Parathyroid adenoma (tissue), 2 donors: Measurements from ENCODE around the gene EHBP1L1.

ENCODE experiments used
- H2AFZ ChIP-seq: fragments of 300-600 bp; sonication (generic); one replicate; pipeline ENCODE4 v1.7.0; 2017; ENCODE audit warnings: antibody characterized with exemption, mild to moderate bottlenecking
- H3K27ac ChIP-seq: fragments of 300-600 bp; sonication (generic); one replicate; pipeline ENCODE4 v1.7.0; 2017
- H3K27me3 ChIP-seq: fragments of 300-600 bp; sonication (generic); one replicate; pipeline ENCODE4 v1.7.0; 2017; ENCODE audit warnings: low read length; ENCODE audit not compliant: control insufficient read depth, insufficient read depth
- H3K36me3 ChIP-seq: fragments of 300-600 bp; sonication (generic); one replicate; pipeline ENCODE4 v1.7.0; 2017; ENCODE audit warnings: low read length; ENCODE audit not compliant: control insufficient read depth, insufficient read depth
- H3K4me1 ChIP-seq: fragments of 300-600 bp; sonication (generic); one replicate; pipeline ENCODE4 v1.7.0; 2017; ENCODE audit warnings: control low read depth
- H3K4me2 ChIP-seq: fragments of 300-600 bp; sonication (generic); one replicate; pipeline ENCODE4 v1.7.0; 2017; ENCODE audit warnings: low read length
- H3K4me3 ChIP-seq: fragments of 300-600 bp; sonication (generic); one replicate; pipeline ENCODE4 v1.7.0; 2017; ENCODE audit warnings: low read depth, low read length
- H3K79me2 ChIP-seq: fragments of 300-600 bp; sonication (generic); one replicate; pipeline ENCODE4 v1.7.0; 2017; ENCODE audit warnings: control low read depth
- H3K9ac ChIP-seq: fragments of 300-600 bp; sonication (generic); one replicate; pipeline ENCODE4 v1.7.0; 2017; ENCODE audit warnings: mild to moderate bottlenecking
- H3K9me3 ChIP-seq: fragments of 300-600 bp; sonication (generic); one replicate; pipeline ENCODE4 v1.7.0; 2017; ENCODE audit warnings: low read length; ENCODE audit not compliant: control insufficient read depth
- TF ChIP-seq, protein P1 (sequence below): fragments of 300-600 bp; sonication (generic); IDR thresholded peaks from one replicate; pipeline ENCODE4 v1.7.0; 2017; ENCODE audit warnings: antibody characterized with exemption, mild to moderate bottlenecking
- donor health status: primary hyperparathyroidism.

Gene EHBP1L1

DNA sequence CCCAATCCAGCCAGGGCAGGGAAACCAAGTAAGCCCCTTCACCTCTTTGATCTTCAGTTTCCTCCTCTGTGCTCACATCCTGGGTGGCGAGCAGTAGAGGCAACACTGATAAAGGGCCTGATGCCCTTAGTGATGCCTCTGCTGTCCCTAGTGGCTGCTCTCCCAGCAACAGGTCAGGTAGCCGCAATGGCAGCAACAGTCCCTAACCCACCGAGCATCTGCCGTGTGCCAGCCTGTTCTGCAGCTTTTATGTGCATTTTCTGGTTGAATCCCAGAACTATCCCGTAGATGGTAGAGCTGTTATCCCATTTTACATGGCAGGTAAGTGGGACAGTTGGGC is 45.7 kb upstream of the EHBP1L1 start:
- H2AFZ ChIP-seq: no peak overlapping the region
- no peak overlapping the region for H3K4me3 ChIP-seq
- no peaks in the 10 kb centered on the region for H3K9me3 ChIP-seq
- H3K36me3 ChIP-seq: no peaks in the 10 kb centered on the region
- peaks cover 3% of the 10 kb centered on the region for H3K79me2 ChIP-seq
- no peaks in the 10 kb centered on the region for H3K4me1 ChIP-seq
- H3K9ac ChIP-seq: no peak overlapping the region
- no peak overlapping the region for H3K27ac ChIP-seq
- no peak overlapping the region for H3K4me2 ChIP-seq
- TF ChIP-seq, protein P1, sequence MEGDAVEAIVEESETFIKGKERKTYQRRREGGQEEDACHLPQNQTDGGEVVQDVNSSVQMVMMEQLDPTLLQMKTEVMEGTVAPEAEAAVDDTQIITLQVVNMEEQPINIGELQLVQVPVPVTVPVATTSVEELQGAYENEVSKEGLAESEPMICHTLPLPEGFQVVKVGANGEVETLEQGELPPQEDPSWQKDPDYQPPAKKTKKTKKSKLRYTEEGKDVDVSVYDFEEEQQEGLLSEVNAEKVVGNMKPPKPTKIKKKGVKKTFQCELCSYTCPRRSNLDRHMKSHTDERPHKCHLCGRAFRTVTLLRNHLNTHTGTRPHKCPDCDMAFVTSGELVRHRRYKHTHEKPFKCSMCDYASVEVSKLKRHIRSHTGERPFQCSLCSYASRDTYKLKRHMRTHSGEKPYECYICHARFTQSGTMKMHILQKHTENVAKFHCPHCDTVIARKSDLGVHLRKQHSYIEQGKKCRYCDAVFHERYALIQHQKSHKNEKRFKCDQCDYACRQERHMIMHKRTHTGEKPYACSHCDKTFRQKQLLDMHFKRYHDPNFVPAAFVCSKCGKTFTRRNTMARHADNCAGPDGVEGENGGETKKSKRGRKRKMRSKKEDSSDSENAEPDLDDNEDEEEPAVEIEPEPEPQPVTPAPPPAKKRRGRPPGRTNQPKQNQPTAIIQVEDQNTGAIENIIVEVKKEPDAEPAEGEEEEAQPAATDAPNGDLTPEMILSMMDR: no peak
- no peaks in the 10 kb centered on the region for H3K27me3 ChIP-seq

DNA sequence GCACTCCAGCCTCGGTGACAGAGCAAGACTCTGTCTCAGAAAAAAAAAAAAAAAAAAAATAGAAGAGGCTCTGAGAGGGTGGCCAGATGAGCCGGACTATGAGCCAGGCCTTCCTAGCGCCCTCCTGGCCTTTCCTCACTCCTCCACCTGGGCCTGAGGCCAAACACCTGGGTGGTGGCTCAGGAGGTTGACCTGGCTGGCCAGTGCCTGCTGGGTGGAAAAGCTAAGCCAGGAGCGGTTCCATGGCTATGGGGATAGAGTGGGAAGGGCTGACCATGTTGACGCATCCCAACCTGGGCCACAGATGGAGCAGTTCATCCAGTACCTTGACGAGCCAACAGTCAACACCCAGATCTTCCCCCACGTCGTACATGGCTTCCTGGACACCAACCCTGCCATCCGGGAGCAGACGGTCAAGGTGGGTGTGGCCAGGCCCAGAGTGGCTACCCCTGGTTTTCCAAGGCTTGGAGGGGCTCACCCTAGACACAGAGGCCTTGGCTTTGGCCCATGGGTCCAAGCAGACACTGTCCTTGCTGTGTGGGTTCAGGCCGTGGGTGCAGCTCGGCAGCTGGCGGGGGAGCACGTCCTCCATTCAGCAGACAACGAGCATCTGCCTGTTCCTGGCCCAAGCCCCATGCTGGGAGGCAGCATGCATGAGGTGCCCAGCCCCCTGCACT is 43.3 kb upstream of the EHBP1L1 start:
- Histone ChIP-seq H3K36me3 (no peaks in the 10 kb centered on the region), H3K9me3 (no peaks in the 10 kb centered on the region), H2AFZ (no peak overlapping the region), H3K4me2 (no peak overlapping the region), H3K4me3 (no peak overlapping the region), H3K27me3 (no peaks in the 10 kb centered on the region), H3K79me2 (no peaks in the 10 kb centered on the region), H3K4me1 (no peaks in the 10 kb centered on the region), H3K27ac (no peak overlapping the region), H3K9ac (no peak overlapping the region)
- TF ChIP-seq, protein P1: no peak

DNA sequence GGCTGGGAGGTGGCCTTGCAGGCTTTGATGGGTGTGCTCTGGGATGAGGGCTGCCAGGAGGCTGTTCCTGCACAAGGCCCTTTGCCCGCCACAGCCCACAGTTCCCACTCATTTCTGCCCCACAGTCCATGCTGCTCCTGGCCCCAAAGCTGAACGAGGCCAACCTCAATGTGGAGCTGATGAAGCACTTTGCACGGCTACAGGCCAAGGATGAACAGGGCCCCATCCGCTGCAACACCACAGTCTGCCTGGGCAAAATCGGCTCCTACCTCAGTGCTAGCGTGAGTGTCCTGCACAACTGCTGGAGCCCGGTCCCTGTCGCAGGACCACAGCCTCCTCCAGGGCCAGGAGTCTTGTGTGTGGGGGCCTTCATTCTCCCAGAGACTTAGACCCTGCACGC is 40.8 kb upstream of the EHBP1L1 start:
- Histone ChIP-seq H3K36me3 (no peaks in the 10 kb centered on the region), H3K4me3 (no peak overlapping the region), H3K79me2 (no peaks in the 10 kb centered on the region), H3K9ac (no peak overlapping the region), H3K9me3 (no peaks in the 10 kb centered on the region), H3K4me1 (no peaks in the 10 kb centered on the region), H2AFZ (no peak overlapping the region), H3K4me2 (no peak overlapping the region), H3K27me3 (no peaks in the 10 kb centered on the region), H3K27ac (no peak overlapping the region)
- TF ChIP-seq, protein P1: no peak

DNA sequence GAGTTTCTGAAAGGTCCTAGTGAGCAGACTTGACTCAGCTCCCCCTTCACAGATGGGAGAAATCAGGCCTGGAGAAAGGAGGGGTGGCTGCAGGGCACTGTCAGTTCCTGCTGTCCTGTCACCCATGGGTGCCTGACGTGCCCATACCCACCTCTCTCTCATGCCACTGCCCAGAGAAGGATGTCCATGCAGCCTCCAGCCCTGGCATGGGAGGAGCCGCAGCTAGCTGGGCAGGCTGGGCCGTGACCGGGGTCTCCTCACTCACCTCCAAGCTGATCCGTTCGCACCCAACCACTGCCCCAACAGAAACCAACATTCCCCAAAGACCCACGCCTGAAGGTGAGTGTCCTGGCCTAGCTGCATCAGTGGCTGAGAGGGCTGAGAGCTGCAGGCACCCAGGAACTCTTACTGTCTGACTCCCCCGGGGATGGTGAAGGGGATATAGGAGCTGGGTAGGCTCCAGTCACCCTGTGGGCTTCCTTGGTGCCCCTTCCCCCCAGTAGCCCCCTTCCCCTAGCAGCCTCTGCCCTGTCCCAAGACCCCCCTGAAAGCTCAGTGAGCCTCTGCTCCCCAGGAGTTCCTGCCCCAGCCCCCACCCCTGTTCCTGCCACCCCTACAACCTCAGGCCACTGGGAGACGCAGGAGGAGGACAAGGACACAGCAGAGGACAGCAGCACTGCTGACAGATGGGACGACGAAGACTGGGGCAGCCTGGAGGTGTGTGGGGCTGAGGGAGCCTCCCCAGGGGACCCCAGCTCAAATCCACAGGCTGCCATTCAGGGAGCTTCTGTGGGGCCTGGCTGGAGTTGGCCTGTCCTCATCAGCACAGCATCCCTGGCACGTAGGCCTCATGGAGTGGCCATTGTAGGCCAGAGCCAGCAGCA is 39.2 kb upstream of the EHBP1L1 start:
- H3K27ac ChIP-seq: no peak overlapping the region
- no peak overlapping the region for H3K9ac ChIP-seq
- no peaks in the 10 kb centered on the region for H3K9me3 ChIP-seq
- H3K4me3 ChIP-seq: no peak overlapping the region
- H3K79me2 ChIP-seq: no peaks in the 10 kb centered on the region
- H2AFZ ChIP-seq: no peak overlapping the region
- TF ChIP-seq, protein P1: no peak
- H3K27me3 ChIP-seq: no peaks in the 10 kb centered on the region
- H3K4me1 ChIP-seq: no peaks in the 10 kb centered on the region
- no peak overlapping the region for H3K4me2 ChIP-seq
- no peaks in the 10 kb centered on the region for H3K36me3 ChIP-seq
